HG02840 (cell line): ENCODE data around the gene STARD8.
"Not testable (repeated sequence)": the region's sequence is repeated elsewhere in the genome, so short reads cannot be mapped to it uniquely, and the experiment has no call there.

ENCODE experiments used
- ATAC-seq: cut with Tn5 transposase; IDR thresholded peaks from one replicate; pipeline ENCODE4 v1.9.1; 2021; ENCODE audit warnings: mild to moderate bottlenecking, moderate library complexity, moderate number of reproducible peaks; ENCODE audit not compliant: unreplicated experiment, low FRiP score

Gene STARD8

DNA sequence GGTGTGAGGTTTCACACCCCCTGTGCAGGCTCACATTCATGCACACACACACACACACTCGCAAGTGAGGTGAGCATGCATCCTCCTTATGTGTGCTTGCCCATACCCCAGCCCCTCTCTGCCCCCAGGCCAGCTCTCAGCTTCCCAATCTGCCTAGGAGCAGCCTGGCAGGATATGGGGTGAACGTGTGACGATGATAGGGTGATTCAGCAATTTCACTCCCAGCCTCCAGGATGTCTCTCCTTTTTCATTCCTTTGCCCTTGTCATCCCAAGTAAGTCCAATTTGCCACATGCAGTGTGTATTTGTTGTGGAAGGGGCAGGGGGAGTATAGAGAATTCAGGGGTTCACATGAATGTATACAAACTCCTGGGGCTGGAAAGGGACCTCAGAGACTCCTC, 7.2 kb downstream of the STARD8 start:
- ATAC-seq: no peak

DNA sequence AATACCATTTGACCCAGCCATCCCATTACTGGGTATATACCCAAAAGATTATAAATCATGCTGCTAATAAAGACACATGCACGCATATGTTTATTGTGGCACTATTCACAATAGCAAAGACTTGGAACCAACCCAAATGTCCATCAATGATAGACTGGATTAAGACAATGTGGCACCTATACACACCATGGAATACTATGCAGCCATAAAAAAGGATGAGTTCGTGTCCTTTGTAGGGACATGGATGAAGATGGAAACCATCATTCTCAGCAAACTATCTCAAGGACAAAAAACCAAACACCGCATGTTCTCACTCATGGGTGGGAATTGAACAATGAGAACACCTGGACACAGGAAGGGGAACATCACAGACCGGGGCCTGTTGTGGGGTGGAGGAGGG, 9.0 kb downstream of the STARD8 start:
- ATAC-seq: not testable (repeated sequence)

DNA sequence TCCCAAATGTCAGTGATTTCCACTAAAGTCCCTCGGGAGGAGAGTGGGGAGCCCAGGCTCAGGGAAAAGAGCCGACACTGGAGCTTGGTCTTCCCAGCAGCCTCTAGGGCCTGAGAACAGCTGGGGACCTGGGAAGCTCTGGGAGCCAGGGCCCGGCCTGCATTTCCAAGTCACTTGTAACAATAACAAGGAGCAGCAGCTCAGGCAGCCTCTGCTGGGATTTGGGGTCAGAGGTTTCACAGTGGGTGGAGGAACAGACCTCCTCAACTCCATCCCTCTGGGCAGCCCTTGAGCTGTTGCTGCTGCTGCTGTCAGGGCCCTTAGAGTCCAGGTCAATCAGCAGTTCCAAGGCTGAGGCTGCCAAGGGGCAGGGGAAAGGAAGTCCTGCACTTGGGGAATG, 11.1 kb downstream of the STARD8 start:
- ATAC-seq: no peak

DNA sequence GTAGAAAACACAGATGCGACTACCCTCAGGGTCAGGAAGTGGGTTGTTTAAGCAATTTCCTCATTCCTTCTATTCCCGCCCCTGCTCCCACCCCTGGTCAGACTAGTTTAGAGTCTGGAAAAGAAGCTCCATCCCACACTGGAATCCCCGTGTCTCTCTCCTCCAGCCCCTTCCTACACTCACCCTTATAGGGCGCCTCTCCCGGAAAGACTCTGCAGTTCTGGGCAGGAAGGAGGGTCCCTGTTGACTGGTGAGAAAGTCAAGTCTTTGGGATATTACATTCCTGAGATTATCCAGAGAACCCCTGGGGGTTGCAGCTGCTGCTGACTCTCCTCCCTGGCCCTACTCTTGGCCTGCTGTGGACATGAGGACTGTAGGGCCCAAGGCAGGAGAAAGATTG, 11.9 kb downstream of the STARD8 start:
- no peak for ATAC-seq

DNA sequence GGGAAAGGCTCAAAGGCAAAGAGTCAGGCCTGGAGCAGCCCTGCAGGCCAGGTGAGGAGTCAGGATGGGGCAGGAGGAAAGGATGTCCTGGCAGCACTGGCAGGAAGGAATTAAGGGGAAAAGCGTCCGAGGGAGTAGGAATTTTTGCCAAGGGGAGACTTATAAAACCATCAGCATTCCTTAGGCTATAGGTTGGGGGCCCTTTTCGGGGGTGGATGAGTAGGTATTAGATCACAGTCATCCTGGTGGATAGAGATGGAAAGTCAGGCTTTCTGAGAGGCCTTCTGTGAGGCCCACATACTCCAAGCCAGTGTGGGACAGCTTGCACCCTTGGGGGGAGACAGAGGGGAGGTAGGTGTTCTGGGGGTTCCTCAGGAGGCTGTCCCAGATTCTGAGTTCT, 12.3 kb downstream of the STARD8 start:
- ATAC-seq: no peak

DNA sequence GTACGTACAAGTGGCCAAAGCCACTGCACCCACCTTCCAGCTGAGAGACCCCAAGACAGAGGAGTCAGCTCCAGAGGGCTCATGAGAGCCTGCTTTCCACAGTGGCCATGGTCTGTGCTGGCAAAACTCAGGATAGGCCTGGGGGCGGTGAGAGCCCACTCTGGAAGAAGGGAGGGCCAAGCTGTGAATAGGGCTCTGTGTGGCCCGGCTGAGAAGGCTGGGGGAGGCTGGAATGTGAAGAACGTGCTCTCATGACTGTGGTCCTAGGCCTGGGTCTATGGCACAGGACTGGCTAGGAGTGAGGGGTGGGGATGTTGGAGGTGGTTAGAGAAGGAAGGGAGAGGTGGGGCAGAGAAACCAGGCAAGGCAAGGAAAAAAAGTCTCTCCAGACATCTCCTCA, 13.3 kb downstream of the STARD8 start:
- ATAC-seq: no peak

DNA sequence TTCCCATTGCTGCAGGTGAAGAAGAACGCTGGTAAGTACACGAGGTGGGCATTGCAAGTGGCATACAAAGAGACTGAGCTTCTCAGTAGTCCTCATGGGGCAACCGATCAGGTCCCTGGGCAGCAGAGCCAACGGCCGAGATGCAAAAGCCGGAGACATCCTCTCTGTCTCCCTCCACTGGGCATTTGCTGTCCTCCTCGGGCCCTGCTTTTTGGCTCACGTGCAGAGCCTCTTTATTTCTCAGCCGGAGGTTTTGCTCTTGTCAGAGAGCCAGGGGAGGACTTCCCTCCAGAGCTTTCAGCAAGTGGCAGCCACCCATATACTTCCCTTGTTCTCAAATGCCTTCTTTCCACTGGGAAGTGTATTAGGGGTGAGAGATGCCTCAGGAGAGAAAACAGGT, 18.0 kb downstream of the STARD8 start:
- ATAC-seq: no peak

DNA sequence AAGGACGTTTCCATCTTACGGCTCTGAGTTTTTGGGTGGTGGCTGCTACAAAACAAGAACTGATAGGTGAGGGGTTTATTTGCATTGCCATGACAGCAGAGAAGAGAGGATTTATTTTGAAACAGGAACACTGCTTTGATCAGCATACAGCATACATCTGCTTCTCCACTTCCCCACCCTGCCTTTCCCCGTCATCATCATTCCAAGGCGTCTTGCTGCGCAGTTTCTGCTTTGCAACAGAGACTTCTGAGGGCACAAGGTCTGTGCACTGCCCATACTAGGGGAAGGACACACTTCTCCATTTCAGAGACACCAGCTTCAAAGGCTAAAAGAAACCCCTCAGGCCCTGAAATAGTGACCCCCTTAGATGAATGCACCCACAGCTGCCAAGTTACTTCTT, 19.1 kb downstream of the STARD8 start:
- no peak for ATAC-seq

DNA sequence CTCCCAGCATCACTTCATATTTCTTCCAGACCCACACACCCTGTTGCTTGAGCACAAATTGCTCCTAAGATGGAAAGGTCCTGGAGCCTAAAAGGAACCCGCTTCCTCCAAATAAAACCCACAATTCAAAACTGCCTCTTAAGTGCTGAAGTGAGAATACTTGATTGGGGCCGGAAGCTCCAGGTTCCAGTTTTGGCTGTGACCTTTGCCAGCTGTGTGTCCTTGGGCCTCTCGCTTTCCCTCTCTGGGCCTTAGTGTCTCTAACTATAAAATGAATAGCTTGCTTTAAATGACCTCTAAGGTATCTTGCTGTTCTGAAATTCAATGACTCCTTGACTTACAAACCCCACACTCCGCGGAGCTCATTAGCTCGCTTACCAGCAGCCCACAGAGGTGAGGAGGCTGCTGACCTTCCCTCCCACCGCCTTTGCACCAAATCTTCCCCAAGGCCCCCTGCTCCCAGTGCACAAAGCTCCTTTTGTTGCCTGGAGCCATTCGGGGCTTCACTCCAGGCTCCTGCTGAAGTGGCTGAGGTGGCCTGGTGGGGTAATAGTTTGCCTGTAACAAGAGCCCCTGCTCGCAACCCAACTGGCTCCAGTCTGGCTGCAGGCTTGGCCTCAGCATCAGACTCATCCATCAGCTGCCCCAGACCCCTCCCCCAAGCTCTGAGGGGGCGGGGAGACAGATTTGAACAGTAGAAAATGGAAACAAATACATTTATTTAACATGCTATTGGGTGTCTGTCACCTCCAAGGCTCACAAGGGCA, 21.8 kb downstream of the STARD8 start:
- no peak for ATAC-seq

DNA sequence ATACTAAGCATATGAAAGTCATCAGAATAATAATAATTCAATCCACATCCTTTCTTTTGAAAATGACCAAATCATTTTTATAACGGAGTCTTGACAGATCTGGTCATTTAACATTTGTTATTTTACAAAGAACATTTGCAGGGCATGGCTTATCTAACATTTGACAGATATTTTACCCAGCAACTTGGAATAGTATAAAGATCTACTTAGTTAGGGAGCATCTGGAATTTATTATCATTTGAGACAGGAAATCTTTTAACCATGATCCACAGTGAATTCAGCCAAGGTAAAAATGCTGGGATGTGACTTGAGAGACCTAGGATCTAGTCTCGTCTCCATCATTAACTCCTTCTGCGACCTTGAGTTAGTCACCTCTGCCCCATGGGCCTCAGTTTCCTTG, 22.4 kb downstream of the STARD8 start:
- no peak for ATAC-seq

DNA sequence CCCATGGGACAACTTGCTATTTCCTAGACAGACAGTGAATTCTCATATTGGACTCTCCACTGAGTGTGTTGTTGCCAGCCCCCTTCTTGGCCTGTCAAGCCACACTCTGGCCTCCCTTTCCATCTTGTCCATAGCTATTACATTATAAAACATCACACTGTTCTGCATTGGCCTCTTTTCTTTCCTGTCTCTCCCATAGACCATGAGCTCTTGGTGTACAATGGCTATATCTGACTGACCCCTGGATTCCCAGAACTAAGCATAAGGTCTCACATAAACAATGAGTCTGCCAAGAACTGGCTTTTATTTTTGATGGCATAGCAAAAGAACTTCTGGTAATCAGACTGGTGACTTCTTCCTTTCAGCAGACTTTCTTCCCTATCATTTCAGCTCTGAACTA, 23.8 kb downstream of the STARD8 start:
- ATAC-seq: no peak

DNA sequence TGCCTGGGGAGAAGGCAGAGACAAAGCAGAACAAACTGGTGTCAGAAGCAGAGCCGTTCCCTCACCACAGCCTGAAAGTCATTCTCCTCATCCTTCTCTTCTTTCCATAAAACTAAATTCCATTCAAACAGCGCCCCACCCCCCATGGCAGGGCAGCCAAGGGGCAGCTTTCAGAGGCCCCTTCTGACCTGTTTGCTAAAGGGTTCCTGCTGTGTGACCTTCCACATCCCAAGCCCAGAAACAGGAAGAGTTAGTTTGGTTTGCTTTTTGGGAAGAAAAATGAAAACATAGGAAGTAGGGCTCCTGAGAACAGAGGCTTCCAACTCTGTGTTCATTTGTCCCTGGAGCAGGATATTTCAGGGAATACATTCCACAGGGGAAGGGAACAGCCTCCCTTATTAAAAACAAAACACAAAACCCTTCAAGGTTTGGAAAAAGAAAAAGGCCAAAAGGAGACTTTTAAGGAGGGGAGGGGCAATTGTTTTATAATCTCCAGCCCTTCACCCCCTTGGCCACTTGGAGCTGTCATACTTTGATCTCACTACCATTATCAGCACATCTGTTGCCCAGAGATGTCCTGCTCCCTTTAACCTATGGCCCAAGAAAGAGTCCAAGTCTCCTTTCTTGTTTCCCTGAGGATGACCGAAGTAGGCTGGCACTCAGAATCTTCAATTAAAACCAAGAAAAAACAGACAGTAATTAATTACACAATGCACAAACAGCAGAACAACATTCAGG, 25.3 kb downstream of the STARD8 start:
- no peak for ATAC-seq

DNA sequence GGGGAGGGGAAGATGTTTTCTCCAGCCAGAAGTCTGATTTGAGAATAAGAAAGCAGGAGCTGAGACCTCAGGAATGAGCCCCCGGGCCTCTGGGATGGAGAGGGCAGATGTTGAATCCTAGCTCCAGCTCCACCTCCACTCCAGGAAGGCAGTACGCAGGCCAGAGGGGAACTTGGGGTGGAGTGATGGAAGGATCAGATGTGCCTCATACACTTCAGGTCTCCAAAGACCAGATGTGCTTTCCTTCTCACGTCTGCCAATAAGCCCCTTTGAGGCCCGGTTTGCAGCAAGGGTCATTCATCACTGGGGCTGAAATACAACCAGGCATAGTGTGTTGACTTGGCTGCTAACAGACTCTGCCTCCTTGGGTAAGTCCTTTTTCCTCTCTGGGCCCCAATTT, 28.1 kb downstream of the STARD8 start:
- ATAC-seq: no peak

DNA sequence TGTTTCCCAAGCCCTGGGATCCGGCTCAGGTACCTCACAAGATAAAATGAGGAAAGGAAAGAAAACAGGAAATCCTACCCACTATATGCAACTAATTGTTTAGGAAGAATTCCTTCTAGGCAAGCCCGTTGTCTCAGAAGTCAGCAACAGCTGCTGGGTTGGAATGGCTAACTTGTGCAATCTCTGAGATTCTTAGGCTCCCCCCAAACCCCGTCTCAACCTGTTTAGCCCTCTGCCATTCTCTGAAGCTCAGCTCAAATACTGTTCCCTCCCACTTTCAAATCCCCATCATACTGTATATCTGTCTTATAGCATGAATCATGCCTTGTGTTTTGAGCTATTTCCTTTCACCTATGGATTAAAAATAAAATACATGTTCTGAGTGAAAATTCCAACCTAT, 28.9 kb downstream of the STARD8 start:
- no peak for ATAC-seq

DNA sequence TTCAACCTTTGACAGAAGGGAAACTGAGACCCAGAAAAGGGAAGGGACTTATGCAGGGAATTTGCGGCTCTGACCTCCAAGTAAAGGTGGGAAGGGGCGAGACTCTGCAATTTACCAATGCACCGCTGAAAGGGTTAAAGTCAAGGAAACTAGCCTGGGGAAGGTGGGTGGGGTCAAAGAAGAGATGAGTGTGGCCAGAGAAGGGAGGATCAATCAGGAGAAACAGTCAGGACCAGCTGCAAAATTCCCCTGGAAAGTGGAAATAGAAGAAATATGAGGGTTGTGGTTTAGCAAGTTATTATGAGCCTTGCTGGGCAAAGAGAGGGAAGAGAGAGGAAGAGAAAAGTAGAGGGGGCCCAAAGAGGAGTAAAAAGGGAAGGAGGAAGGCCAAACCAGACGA, 30.5 kb downstream of the STARD8 start:
- ATAC-seq: no peak

DNA sequence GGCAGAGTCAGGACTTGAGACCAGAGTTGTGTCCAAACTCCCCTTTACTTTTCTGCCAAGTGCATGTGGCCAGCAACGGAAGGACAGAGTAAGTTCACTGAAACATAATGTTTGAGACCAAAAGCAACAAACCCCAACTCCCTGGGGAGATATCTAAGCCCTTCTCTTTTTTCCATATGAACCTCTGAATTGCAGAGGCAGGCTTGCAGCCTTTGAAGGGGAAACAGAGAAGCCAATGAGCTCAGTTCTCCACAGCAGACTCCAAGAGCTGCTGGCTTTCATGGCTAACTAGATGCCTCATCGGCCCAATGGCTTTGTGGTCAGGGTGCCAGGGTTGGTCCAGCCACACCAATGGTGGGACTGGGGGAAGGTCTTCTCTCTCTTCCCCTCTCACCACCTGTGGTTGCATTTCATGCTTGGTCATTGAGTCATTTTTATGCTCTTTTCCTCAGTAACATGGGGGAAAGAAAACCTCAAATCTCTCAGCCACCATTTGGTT, 34.0 kb downstream of the STARD8 start:
- ATAC-seq: no peak

DNA sequence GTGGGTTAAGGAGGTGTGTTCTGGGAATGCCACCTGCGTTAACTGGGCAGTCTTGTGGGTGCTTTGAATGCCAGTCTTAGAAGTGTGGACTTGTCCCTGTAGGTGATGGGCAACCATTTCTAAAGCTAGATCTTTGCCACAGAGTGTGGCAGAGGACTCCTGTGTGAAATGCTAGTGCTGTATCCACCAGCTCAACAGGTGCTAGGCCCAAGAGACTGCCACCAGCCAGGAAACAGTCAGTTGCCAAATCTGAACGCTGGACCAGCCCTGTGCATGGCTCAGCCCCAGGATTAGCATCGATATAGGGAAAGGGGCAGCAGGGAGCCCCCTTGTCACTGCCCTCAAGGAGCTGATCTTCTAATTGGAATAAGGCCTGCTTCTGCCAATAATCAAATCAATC, 35.3 kb downstream of the STARD8 start:
- no peak for ATAC-seq

DNA sequence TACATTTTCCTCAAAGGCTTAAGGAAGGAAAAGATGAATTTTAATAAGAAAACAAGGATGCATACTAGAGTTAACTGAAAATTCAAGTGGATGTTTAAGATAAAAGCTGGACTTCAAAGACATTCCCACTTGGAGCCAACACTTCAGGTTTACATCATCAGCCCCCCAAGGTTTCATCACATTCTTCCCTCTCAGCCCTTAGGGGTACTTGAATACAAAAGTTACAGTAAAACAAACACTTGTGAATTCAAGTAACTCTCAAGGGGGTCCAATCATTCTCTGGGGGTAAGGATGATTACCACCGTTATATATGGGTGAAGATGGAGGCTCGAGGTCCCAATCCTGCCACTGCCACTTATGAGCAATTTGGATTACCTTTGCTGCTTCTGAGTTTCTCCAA, 36.1 kb downstream of the STARD8 start:
- ATAC-seq: no peak

DNA sequence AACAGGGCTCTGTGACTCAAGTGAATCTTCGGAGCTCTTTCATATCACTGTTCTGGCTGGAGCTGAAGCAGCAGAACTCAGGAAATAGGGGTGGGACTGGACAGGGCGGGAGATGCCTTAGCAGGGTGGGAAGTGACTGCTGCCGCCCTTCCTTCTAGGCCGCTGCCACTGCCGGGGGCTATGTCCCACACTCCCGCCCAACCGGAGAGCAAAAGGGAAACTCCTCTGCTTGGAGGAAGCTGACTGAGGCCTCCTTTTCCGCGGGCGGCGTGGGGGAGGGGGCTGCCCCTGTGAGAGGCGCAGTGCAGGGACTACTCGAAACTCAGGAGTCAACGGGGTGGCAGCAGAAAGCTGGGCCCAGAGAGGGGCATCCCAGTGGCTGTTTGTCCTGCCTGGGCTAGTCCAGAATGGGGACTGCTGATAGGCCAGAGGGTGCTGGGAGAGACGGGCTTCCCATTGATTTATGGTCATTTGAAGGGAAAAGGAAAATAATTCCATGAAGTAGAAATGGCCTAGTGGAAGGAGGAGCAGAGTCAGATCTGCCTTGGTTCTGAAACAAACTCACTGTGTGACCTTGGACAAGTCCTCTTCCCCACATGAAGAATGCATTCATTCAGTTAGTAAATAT, 36.9 kb downstream of the STARD8 start:
- ATAC-seq: no peak

DNA sequence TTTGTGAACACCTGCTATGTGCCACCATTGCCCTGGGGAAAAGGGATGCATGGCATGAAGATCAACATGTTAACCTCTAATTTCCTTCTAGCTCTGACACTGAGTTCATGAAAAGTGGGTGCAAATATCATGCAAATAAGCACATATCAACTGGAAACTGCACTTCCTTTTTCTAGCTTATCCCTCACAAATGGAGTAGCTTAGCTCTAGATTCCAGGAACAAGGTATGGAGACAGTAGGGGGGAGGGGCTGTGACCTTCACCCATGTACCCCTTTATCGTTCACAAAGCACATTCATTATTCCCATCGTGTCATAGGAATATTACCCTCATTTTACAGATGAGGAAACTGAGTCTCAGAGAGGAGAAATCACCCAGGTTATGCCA, 37.4 kb downstream of the STARD8 start:
- ATAC-seq: no peak

DNA sequence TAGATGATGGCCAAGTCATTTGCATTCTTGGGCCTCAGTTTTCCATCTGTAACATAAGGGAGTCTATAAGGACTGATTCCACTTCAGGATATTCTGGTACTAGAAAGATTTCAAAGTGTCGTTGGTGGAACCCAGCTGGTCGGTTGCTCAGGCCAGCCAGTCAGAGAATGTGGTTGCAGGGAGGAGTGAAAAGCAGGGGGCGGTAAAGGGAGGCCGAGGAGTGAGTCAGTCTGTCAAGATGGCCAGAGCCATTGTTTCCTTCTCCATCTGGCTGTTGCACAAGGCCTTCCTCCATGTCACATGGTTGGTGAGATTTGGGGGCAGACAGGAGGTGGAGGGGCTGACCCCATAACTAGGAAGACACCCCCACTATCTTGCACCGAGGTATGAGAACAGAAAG, 38.2 kb downstream of the STARD8 start:
- no peak for ATAC-seq
